Breast epithelium (tissue), 3 donors: ENCODE results near the gene CSNK2A2.

Source experiments
- CTCF ChIP-seq, 3 donors: fragments of 450-650 bp; IDR thresholded peaks; one replicate each; pipeline ENCODE4 v1.5.1; 2016 to 2017; ENCODE audit warnings: antibody characterized with exemption in 3 of 3, mild to moderate bottlenecking in 3 of 3, moderate library complexity in 3 of 3
- POLR2A ChIP-seq: fragments of 450-650 bp; IDR thresholded peaks from one replicate; pipeline ENCODE4 v1.6.1; 2016; ENCODE audit warnings: antibody characterized with exemption, mild to moderate bottlenecking, moderate library complexity
- POLR2AphosphoS5 ChIP-seq, 3 donors: sonication (generic); formaldehyde crosslinking; IDR thresholded peaks; one replicate each; pipeline ENCODE4 v1.6.1; 2017; ENCODE audit warnings: antibody characterized with exemption in 3 of 3

- no peak for TF ChIP-seq CTCF (IDR thresholded peaks at IDR 0.05)
- no peak for TF ChIP-seq POLR2A
- no peak for TF ChIP-seq POLR2AphosphoS5 (IDR thresholded peaks at IDR 0.05)
Measured at GRCh38 chr16:58243528-58244004, 45.7 kb upstream of the CSNK2A2 start.
